Measurements from ENCODE around the gene HDAC9.

DNA sequence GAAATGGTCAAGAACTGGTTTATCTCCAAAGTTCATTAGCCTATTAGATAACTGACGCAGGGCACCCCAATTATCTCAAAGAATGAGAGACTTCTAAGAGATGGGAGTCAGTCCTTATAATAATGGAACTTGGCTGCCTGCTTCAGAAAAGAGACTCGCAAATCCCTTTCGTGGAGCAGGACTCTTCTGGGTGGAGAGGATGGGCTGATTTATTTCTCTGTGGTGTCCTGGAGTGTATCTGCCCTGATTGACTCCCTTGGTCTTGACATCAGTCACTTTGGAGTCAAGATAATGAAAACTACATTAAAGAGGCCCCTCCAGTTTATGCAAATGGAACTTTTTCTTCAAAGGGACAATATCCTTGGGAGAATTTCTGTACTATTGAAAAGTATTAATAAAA lies 198.9 kb downstream of the HDAC9 start:
- TF ChIP-seq POLR2AphosphoS5 (IDR thresholded peaks at IDR 0.05; ENCODE audit: low read depth, low read length), result no peak
- TF ChIP-seq SIN3A (IDR thresholded peaks at IDR 0.05; ENCODE audit: borderline replicate concordance, insufficient read depth, low read length), result no peak

Data from PFSK-1 (cell line).